ENCODE results near the gene ARRB1. TPM values are rescaled to one million over a fixed set of nuclear protein-coding genes. Genes with fewer than 3 reads are reported as not detected.

ARRB1 gene
- total and polyA plus RNA-seq, 9 of the 15 experiments (the other 6 are each of a cell fraction or from before 2014, with no cell fraction given), result 6.6 to 45.4 (median 28.5) TPM

DNA sequence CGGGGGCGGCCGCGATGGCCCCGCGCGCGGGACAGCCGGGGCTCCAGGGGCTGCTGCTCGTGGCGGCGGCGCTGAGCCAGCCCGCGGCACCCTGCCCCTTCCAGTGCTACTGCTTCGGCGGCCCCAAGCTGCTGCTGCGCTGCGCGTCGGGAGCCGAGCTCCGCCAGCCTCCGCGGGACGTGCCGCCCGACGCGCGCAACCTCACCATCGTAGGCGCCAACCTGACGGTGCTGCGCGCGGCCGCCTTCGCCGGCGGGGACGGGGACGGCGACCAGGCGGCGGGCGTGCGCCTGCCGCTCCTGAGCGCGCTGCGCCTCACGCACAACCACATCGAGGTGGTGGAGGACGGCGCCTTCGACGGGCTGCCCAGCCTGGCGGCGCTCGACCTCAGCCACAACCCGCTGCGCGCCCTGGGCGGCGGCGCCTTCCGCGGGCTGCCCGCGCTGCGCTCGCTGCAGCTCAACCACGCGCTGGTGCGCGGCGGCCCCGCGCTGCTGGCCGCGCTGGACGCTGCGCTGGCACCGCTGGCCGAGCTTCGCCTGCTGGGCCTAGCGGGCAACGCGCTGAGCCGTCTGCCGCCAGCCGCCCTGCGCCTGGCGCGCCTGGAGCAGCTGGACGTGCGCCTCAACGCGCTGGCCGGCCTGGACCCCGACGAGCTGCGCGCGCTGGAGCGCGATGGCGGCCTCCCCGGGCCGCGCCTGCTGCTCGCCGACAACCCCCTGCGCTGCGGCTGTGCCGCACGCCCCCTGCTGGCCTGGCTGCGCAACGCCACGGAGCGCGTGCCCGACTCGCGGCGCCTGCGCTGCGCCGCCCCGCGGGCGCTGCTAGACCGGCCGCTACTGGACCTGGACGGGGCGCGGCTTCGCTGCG lies 110.2 kb downstream of the ARRB1 start (continued):
- TF ChIP-seq, protein P1, sequence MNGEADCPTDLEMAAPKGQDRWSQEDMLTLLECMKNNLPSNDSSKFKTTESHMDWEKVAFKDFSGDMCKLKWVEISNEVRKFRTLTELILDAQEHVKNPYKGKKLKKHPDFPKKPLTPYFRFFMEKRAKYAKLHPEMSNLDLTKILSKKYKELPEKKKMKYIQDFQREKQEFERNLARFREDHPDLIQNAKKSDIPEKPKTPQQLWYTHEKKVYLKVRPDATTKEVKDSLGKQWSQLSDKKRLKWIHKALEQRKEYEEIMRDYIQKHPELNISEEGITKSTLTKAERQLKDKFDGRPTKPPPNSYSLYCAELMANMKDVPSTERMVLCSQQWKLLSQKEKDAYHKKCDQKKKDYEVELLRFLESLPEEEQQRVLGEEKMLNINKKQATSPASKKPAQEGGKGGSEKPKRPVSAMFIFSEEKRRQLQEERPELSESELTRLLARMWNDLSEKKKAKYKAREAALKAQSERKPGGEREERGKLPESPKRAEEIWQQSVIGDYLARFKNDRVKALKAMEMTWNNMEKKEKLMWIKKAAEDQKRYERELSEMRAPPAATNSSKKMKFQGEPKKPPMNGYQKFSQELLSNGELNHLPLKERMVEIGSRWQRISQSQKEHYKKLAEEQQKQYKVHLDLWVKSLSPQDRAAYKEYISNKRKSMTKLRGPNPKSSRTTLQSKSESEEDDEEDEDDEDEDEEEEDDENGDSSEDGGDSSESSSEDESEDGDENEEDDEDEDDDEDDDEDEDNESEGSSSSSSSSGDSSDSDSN (IDR thresholded peaks at IDR 0.05; ENCODE audit: borderline replicate concordance in 1 of 2, low read depth in 2 of 2, low read length in 2 of 2), result peak; percentile 78 to 93; a peak in 3 of 4 replicates
- TF ChIP-seq, protein P2, sequence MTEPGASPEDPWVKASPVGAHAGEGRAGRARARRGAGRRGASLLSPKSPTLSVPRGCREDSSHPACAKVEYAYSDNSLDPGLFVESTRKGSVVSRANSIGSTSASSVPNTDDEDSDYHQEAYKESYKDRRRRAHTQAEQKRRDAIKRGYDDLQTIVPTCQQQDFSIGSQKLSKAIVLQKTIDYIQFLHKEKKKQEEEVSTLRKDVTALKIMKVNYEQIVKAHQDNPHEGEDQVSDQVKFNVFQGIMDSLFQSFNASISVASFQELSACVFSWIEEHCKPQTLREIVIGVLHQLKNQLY (CRISPR knock-in tag; conservative IDR thresholded peaks at IDR 0.05), result no peak
- TF ChIP-seq KDM2B (CRISPR knock-in tag; IDR thresholded peaks at IDR 0.05) (peak; percentile 84; the same call in 1 of the 2 replicates), ETV6 (IDR thresholded peaks at IDR 0.05; ENCODE audit: borderline replicate concordance in 1 of 2, low read depth in 2 of 2, low read length in 1 of 2) (no peak), ETV6 (CRISPR knock-in tag; IDR thresholded peaks at IDR 0.05; ENCODE audit: borderline replicate concordance) (peak; percentile 97; the same call in 1 of the 2 replicates), YBX1 (IDR thresholded peaks at IDR 0.05) (no peak), LEF1 (IDR thresholded peaks at IDR 0.05) (no peak), FOSL1 (tag; conservative IDR thresholded peaks at IDR 0.05) (peak; percentile 44), ZNF232 (CRISPR knock-in tag; IDR thresholded peaks at IDR 0.05) (no peak), GATAD2B (IDR thresholded peaks at IDR 0.05; ENCODE audit: borderline replicate concordance) (peak; percentile 68; the same call in 1 of the 2 replicates), MYNN (IDR thresholded peaks at IDR 0.05) (no peak), MYNN (CRISPR knock-in tag; IDR thresholded peaks at IDR 0.05) (no peak), WHSC1 (IDR thresholded peaks at IDR 0.05; ENCODE audit: low read length) (no peak), CHD2 (IDR thresholded peaks at IDR 0.05; ENCODE audit: low read depth, low read length) (no peak)
- TF ChIP-seq, protein P3, sequence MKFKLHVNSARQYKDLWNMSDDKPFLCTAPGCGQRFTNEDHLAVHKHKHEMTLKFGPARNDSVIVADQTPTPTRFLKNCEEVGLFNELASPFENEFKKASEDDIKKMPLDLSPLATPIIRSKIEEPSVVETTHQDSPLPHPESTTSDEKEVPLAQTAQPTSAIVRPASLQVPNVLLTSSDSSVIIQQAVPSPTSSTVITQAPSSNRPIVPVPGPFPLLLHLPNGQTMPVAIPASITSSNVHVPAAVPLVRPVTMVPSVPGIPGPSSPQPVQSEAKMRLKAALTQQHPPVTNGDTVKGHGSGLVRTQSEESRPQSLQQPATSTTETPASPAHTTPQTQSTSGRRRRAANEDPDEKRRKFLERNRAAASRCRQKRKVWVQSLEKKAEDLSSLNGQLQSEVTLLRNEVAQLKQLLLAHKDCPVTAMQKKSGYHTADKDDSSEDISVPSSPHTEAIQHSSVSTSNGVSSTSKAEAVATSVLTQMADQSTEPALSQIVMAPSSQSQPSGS (CRISPR knock-in tag; IDR thresholded peaks at IDR 0.05), result 0 out of 2 replicates have a peak, but pooled peaks have one; percentile 49
